Measurements from ENCODE around the gene AGPAT4. TPM values are rescaled to one million over a fixed set of nuclear protein-coding genes. Genes with fewer than 3 reads are reported as not detected.

The AGPAT4 gene
- total RNA-seq, 2 donors from 2014 or later, result 7.3 to 8.9 TPM

GRCh38 chr6:161085246-161085645 is 188.6 kb downstream of the AGPAT4 start:
- no peaks in the 10 kb centered on the region for H3K9me3 Mint-ChIP-seq
- H3K36me3 Mint-ChIP-seq, result peaks cover 0 to 7% of the 10 kb centered on the region in 2 donors
- DNase-seq (ENCODE audit: low spot score in 2 of 2), result no peak
- ATAC-seq, result peak; percentile 81 to 96
- H3K27ac Mint-ChIP-seq, result peak overlapping the region; percentile 23 to 56

- no peaks in the 10 kb centered on the region for H3K9me3 Mint-ChIP-seq
- peaks cover 0 to under 1% of the 10 kb centered on the region in 2 donors for H3K36me3 Mint-ChIP-seq
- ATAC-seq (no peak), DNase-seq (ENCODE audit: low spot score in 2 of 2) (no peak)
- H3K27ac Mint-ChIP-seq, result no peak overlapping the region
Measured at GRCh38 chr6:161082215-161082614, 191.6 kb downstream of the AGPAT4 start.

DNA sequence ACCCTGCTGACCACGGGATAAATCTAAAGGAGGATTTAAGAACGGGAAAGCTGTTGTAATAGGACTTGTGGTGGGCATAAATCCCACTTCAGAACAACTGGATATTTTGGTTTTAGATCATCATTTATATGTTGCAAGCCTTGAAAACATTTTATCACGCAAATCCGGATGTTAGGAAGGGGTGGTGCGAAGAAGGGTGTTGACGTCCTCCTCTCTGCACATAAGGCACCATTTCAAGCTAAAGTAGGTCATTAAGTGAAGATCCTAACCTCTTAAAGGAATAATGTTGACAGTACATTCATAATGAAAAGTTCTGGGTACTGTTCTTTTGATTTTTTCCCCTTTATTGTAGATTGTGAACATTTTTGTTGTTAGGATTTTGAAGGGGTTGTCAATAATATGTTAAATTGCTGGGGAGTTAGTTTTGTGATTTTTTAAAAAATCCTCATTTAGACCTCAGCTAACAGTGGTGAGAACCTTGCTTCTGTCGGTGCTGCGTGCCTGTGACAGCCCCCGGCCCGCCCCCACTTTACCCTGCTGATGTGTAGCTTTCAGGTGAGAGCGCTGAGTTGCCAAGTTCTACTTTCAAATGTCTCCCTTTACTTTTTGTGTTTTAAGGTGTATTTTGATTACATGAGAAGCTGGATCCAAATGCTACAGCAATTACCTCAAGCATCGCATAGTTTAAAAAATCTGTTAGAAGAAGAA is 193.4 kb downstream of the AGPAT4 start:
- DNase-seq (ENCODE audit: low spot score in 2 of 2), result no peak
- no peak for ATAC-seq
- no peaks in the 10 kb centered on the region for H3K36me3 Mint-ChIP-seq

More for the DNA sequence above, 193.4 kb downstream of the AGPAT4 start:
- H3K9me3 Mint-ChIP-seq, result no peaks in the 10 kb centered on the region
- peak overlapping the region; percentile 45 to 48 for H3K27ac Mint-ChIP-seq

Data from activated naive CD4-positive, alpha-beta T cell treated with anti-CD3 and anti-CD28 coated beads, Interleukin-2, amount 50 U/mL, for 72 hours (primary cell).